Measurements from ENCODE around the gene RXRB.

The RXRB gene

DNA sequence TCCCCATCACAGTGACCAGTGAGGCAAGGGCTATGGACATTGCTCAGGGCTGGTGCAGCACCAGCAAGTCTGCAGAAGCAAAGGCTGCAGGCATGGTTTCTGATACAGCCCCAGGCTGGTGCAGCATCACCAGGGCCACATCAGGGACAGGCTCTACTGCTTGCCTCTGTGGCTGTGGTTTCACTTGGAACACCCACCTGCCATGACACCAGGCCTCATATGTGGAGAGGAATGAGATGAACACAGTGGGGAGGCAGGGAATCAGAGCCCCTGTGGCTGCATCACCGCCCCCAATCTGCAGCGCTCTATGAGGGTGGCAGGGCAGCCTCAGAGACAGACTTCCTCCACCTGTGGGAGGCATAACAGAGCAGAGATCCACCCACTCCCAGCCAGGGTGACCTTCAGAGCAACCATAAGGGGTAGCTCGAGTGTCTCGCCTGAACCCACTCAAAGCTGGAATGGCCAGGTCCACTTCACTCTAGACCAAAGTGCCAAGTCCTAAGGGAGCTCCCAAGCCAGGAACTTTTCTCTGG, 15.7 kb upstream of the RXRB start:
- H3F3A ChIP-seq (ENCODE audit: insufficient read depth, low read length) = no peaks in the 10 kb centered on the region
- H3K4me3 ChIP-seq (ENCODE audit: low read length) = no peak overlapping the region
- no peaks in the 10 kb centered on the region for H3K79me2 ChIP-seq (ENCODE audit: low read length)
- no peaks in the 10 kb centered on the region for H3K4me1 ChIP-seq (ENCODE audit: low read length)
- no peaks in the 10 kb centered on the region for H3K27me3 ChIP-seq (replicated peaks; ENCODE audit: insufficient read depth, low read length)
- no peaks in the 10 kb centered on the region for H3K36me3 ChIP-seq (replicated peaks; ENCODE audit: insufficient read depth, low read length)
- H4K20me1 ChIP-seq (ENCODE audit: insufficient read depth, low read length) = no peaks in the 10 kb centered on the region
- H3K9ac ChIP-seq (ENCODE audit: low read length) = no peak overlapping the region
- no peak for TF ChIP-seq EZH2phosphoT487 (IDR thresholded peaks at IDR 0.05; ENCODE audit: low read length)
- TF ChIP-seq EZH2 (optimal IDR thresholded peaks at IDR 0.05; ENCODE audit: low read depth, low read length) = no peak
- TF ChIP-seq, protein P1, sequence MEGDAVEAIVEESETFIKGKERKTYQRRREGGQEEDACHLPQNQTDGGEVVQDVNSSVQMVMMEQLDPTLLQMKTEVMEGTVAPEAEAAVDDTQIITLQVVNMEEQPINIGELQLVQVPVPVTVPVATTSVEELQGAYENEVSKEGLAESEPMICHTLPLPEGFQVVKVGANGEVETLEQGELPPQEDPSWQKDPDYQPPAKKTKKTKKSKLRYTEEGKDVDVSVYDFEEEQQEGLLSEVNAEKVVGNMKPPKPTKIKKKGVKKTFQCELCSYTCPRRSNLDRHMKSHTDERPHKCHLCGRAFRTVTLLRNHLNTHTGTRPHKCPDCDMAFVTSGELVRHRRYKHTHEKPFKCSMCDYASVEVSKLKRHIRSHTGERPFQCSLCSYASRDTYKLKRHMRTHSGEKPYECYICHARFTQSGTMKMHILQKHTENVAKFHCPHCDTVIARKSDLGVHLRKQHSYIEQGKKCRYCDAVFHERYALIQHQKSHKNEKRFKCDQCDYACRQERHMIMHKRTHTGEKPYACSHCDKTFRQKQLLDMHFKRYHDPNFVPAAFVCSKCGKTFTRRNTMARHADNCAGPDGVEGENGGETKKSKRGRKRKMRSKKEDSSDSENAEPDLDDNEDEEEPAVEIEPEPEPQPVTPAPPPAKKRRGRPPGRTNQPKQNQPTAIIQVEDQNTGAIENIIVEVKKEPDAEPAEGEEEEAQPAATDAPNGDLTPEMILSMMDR (IDR thresholded peaks at IDR 0.05; ENCODE audit: low read length) = no peak
- no peak overlapping the region for H3K27ac ChIP-seq (ENCODE audit: low read length)
- no peak for DNase-seq
- no peak overlapping the region for H2AFZ ChIP-seq (ENCODE audit: low read length)
- no peaks in the 10 kb centered on the region for H3K9me2 ChIP-seq (replicated peaks; ENCODE audit: insufficient read depth, low read length)
- H3K9me3 ChIP-seq (replicated peaks; ENCODE audit: insufficient read depth, low read length) = no peaks in the 10 kb centered on the region
- no peak overlapping the region for H3K4me2 ChIP-seq (ENCODE audit: low read depth, low read length)

DNA sequence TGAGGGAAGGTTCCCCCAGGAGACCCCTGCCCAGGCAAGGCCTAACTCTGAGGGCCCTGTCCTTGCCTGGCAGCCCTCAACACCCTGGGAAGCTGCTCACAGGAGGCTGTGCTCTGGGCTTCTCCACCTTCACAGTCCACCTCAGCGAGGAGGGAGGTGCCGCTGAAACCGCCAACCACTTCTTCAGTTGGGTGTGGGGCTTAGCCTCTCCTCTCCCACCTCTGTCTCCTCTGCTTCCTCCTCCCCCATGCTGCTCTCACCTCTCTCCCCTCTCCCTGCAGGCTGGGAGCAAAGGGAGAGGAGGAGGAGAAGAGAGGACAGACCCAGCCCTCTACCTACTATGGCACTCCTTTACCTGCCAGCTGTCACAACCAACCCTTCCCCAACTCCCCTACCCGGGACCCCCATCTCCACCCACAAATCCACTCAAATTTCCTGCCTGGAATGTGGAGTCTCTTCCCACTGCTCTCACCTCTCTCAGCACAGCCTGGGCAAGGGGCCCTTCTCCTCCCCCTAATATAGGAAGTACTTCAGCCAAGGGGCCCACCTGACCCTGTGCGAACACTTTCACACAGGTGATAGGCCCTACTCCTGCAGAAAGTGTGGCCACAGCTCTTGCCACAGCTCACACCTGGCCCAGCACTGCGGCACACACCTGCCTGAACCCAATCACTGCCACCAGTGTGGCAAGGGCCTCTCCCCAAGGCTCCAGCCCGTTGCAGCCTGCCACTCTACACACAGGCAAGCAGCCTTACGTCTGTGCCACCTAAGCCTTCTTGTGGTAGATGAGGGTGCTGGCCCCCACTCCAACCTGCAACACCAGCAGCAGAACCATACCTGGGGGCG, 15.0 kb upstream of the RXRB start:
- TF ChIP-seq, protein P1 (IDR thresholded peaks at IDR 0.05; ENCODE audit: low read length) = no peak
- TF ChIP-seq EZH2phosphoT487 (IDR thresholded peaks at IDR 0.05; ENCODE audit: low read length) (no peak), EZH2 (optimal IDR thresholded peaks at IDR 0.05; ENCODE audit: low read depth, low read length) (no peak)
- DNase-seq = peak; percentile 17
- no peak overlapping the region for H3K4me2 ChIP-seq (ENCODE audit: low read depth, low read length)
- no peak overlapping the region for H3K27ac ChIP-seq (ENCODE audit: low read length)
- H3K4me1 ChIP-seq (ENCODE audit: low read length) = no peaks in the 10 kb centered on the region
- no peaks in the 10 kb centered on the region for H3K36me3 ChIP-seq (replicated peaks; ENCODE audit: insufficient read depth, low read length)
- no peaks in the 10 kb centered on the region for H4K20me1 ChIP-seq (ENCODE audit: insufficient read depth, low read length)
- H3K9ac ChIP-seq (ENCODE audit: low read length) = no peak overlapping the region
- H3K4me3 ChIP-seq (ENCODE audit: low read length) = no peak overlapping the region
- no peaks in the 10 kb centered on the region for H3K9me2 ChIP-seq (replicated peaks; ENCODE audit: insufficient read depth, low read length)
- no peaks in the 10 kb centered on the region for H3K9me3 ChIP-seq (replicated peaks; ENCODE audit: insufficient read depth, low read length)
- no peaks in the 10 kb centered on the region for H3F3A ChIP-seq (ENCODE audit: insufficient read depth, low read length)
- H2AFZ ChIP-seq (ENCODE audit: low read length) = no peak overlapping the region
- H3K27me3 ChIP-seq (replicated peaks; ENCODE audit: insufficient read depth, low read length) = no peaks in the 10 kb centered on the region
- no peaks in the 10 kb centered on the region for H3K79me2 ChIP-seq (ENCODE audit: low read length)

DNA sequence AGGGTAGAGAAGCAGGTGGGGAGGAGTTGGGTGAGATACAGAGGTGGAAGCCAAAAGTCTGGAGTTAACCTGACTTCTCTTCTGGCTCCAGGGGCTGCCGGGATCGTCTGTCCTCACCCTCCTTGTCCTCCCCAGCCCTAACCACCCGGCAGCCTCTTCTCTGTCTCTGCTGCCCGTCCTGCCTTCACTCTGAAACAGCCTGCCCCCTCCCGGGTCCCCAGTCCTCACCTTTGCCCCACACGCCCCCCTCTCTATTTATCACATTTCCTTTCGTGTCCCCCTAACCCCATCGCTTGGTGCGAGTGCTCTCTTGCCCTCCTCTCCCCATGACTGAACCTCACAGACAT, 13.5 kb upstream of the RXRB start:
- no peak overlapping the region for H3K4me3 ChIP-seq (ENCODE audit: low read length)

More for the DNA sequence above, 13.5 kb upstream of the RXRB start:
- Histone ChIP-seq H3K4me1 (ENCODE audit: low read length) (0 out of 2 replicates have a peak, but pooled peaks cover 4% of the 10 kb centered on the region), H3K36me3 (replicated peaks; ENCODE audit: insufficient read depth, low read length) (no peaks in the 10 kb centered on the region), H3K9me3 (replicated peaks; ENCODE audit: insufficient read depth, low read length) (no peaks in the 10 kb centered on the region), H3K4me2 (ENCODE audit: low read depth, low read length) (no peak overlapping the region), H3K79me2 (ENCODE audit: low read length) (no peaks in the 10 kb centered on the region), H3K9ac (ENCODE audit: low read length) (no peak overlapping the region), H3K9me2 (replicated peaks; ENCODE audit: insufficient read depth, low read length) (no peaks in the 10 kb centered on the region), H2AFZ (ENCODE audit: low read length) (no peak overlapping the region), H3K27me3 (replicated peaks; ENCODE audit: insufficient read depth, low read length) (no peaks in the 10 kb centered on the region), H3K27ac (ENCODE audit: low read length) (no peak overlapping the region), H4K20me1 (ENCODE audit: insufficient read depth, low read length) (no peaks in the 10 kb centered on the region), H3F3A (ENCODE audit: insufficient read depth, low read length) (no peaks in the 10 kb centered on the region)
- no peak for DNase-seq
- TF ChIP-seq, protein P1 (IDR thresholded peaks at IDR 0.05; ENCODE audit: low read length) = no peak
